NCI-H2107 treated with DMSO at 0.1 percent for 48 hours (cell line): ENCODE measurements around the gene ROR1.

ENCODE experiments used
- DNase-seq: peaks from one replicate; lab custom pipeline; 2025; ENCODE audit not compliant: unreplicated experiment; lab: John Stamatoyannopoulos, UW

The ROR1 gene

DNA sequence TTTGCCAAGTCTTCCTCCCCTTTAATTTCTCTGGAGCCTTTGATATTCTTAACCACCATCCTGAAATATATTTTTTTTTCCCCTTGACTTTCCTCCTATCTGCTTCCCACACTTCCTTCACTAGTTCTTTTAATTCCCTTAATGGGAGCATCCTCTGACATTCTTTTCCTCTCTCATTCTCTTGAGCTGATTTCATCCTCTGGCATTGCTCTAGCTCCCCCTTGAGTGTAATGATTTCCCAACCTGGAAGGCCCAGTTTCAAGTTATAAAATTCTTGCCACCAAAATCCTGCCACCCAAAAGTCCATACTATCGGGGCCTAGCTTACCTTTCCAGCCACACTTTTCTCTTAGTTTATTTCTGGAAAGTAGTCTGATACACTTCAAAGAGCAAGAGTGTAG, 390.2 kb downstream of the ROR1 start:
- peak; percentile 52 for DNase-seq

DNA sequence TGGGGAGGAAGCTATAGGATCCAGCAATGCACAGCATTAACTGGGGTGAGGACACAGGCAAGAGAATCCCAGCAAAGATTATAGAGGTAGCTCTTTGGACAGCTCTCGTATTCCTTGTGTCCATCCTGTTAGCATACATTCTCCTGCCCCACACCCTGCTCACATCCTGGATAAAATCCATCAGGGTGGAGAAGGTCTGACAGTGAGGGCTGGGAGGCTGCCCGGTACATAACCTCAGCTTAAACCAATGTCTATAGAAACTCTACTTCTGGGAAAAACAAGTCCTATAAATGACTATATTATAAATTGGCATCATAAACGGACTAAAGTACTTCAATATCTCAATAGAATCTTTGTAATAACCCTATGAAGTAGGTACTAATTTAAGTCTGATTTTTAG, 392.8 kb downstream of the ROR1 start:
- no peak for DNase-seq

DNA sequence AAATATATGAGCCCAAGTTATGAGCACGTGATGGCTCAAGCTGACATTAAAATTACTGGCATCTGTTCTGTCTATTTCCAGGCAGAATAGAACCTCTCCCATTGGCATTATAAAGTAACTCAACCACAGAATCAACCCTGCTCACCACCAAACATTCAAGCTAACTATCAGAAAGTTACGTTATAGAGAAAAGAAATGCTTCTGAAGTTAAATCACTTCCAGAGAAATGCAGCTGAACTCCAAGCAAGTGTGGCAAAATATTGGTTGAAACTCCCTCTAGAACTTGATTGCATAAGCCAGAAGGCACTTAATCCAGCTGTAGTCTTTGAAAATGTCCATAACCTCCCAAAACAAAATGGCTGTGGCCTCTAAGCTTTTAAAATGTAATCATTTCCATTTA, 393.4 kb downstream of the ROR1 start:
- no peak for DNase-seq

DNA sequence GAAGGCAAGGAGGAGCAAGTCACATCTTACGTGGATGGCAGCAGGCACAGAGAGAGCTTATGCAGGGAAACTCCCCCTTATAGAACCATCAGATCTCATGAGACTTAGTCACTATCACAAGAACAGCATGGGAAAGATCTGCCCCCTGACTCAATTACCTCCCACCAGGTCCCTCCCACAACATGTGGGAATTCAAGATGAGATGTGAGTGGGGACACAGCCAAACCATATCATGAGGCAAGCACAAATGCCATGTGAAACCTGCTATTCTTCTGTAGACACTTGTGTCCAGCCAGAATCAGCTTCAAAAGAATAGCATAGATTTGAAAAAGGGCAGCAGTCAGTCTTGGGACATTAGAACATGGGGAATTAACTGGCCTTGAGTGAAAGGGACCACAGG, 397.4 kb downstream of the ROR1 start:
- no peak for DNase-seq

DNA sequence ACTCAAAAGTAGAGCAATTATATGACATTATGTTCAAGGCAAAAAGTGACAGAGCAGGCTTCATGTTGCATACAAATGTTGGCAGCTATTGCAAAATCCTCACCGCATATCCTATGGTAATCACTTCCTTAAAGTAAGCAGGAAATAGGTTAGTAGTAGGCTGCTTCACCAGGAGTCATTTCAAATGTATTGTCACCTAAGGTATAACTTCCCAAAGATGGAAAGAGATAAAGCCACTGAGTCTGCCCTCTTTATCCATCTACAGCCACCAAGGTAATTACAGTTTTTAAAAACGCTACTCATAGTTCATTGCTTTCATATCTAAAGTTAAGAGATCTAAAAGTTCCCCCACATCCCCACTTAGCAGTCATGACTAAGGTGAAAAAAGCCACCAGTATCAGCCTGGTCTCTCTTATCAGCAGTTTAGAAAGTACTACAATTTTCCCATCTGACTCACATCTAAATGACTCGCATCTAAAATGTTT, 398.0 kb downstream of the ROR1 start:
- no peak for DNase-seq

DNA sequence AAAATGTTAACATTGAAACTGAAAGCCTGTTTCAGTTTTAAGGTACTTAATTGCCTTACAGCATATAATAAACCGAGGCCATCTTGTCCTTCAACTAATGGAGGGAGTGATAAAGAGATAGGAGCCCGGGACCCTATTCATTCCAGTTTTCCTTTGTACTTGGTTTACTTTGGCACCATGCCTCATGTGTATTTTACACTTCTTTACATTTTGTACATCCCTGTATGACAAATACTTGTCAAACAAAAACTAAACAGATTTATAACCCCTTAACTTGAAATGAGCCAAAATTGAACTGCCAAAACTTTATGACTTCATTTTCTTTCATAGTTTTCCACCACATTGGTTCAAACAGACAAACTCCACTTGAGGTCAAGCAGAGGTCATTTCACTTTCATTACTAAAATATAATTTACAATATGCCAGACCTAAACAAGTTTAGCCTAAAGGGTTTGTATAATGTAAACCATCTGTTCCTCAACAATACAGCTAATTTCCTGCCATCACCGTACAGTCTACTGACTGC, 398.7 kb downstream of the ROR1 start:
- DNase-seq = peak; percentile 56

DNA sequence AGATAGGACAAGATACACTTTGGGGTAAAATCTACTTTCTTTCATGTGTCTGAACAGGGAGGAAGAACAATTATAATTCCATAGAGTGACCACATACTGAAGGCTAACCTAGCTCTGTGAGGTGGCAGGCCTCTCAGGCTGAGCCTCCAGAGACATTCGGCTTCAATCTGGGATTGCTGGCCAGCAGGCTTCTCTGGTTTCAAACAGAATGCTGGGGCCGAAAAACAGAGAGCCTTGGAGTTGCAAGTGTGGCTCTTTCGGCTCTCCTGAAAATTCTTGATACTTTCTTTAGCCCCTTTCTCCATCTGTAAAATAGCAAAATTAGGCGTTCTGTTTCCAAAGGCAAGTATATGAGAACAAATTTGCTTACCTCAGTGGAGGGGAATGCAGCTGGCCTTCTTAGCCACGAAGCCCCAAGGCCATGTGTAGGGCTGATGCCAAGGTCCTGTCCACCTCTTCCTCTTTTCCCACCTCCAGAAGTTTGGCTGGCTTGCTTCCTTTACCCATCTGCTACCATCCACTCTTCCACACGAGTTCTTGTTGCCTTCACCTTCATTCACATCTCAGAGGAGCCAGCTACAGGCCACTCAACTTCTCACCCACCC, 399.6 kb downstream of the ROR1 start:
- no peak for DNase-seq

DNA sequence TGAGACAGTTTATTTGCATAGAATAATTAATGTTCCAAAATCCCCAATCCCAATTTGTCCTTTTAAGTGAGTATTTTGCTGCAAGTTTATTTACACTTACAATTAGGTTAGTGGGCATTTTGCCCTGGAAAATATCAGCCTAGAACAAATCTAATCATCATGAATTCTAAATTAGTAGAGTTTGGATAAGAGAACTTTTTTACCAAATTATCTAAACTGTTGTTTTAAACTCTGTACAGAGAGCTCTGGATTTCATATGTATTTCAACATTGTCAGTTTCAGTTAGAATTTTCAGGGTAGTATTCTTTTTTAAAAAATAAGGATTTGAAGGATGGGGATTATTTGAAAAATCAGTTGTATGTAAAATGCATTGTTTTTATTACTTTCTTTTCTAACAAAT, 401.8 kb downstream of the ROR1 start:
- DNase-seq = no peak

DNA sequence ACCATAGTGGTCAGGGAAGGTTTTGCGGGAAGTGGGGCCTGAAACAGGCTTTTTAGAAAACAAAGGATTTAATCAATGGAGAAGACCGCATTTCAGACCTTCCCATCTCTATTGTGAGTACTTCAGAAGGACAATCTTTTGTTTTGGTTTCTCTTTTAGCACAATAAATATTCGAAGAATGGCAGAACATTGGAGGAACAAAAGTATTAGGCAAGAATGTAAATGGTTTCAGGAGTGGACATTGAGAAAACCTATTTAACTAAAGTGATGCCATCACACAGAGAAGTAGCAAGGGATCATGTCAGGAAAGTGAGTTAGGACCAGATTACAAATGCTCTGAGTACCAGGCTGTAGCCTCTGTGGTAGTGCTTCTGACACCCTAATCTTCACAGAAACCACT, 402.8 kb downstream of the ROR1 start:
- no peak for DNase-seq

DNA sequence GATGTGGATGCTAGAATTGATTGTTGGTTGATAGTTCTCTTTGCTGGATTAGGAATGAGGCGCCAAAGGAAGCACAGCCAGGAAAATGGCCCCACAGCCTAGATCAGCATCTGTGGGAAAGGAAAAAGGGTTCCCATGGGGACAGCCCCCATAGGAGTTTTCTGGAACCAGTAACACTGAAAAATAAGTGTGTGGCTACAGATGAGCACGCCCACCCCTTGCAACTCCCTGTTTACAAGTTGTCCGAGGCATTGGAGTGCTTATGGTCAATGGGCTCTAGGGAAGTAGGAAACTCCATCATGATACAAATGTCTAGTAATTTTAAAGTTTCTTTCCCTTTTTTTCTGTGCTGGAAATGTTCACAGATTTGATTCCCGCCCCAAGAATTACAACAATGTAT, 405.8 kb downstream of the ROR1 start:
- DNase-seq = no peak

DNA sequence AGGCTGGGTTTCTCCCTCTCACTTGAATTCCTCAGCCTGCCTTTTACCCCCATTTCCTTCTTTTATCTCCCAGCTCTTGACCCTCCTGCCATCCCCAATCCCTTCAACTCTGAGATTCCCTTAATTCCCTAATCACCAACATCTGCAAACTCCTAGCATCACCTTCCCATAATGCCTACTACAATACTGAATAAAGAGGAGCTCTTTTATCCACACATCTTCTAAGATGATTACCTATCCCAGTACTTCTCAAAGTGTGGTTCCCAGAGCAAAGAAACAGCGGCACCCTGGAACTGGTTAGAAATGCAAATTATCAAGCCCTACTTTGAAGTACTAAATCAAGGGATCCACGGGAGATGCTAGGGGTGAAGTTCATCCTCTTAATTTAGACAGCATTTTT, 408.4 kb downstream of the ROR1 start:
- no peak for DNase-seq

DNA sequence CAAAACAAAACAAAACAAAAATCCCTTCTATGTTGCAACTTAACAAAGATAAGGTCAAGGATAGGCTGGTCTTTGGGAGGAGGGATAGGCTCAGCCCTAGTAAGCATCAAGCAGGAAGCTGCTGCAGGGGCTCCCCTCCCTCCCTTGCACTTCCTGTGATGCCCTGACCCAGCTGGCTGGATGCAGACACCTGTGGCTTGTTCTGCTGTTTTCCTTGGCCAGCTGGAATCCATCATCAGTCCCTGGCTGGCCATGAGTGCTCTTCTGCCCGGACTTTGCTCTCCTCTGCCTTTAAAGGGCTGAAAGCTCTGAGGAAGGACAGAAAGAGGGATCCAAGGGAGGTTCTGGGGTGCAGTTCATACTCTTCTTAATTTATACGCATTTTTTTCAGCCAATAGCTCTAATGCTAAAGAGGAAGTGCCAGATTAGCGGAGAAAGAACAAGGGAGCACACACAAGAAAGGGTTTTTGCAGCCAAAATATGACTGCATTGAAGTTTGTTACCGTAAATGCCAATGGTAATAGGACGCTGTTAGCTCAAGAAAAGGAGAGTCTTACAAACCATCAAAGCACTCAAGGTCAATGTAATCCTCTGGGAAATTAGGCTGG, 409.7 kb downstream of the ROR1 start:
- no peak for DNase-seq

DNA sequence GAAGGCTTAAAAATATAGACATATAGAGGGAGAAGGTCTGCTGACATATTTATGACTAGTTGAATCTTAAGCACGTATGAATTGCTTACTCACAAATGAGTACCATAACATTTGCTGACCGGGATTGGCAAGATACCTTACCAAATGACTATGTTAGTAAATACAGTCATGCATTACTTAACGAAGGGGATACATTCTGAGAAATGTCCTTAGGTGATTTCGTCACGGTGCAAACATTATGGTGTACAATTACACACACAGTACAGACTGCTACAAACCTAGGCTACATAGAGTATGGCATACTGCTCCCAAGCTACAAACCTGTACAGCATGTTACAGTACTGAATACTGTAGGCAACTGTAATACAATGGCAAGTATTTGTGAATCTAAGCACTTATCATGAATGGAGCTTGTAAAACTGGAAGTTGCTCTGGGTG, 410.2 kb downstream of the ROR1 start:
- DNase-seq = peak; percentile 79

DNA sequence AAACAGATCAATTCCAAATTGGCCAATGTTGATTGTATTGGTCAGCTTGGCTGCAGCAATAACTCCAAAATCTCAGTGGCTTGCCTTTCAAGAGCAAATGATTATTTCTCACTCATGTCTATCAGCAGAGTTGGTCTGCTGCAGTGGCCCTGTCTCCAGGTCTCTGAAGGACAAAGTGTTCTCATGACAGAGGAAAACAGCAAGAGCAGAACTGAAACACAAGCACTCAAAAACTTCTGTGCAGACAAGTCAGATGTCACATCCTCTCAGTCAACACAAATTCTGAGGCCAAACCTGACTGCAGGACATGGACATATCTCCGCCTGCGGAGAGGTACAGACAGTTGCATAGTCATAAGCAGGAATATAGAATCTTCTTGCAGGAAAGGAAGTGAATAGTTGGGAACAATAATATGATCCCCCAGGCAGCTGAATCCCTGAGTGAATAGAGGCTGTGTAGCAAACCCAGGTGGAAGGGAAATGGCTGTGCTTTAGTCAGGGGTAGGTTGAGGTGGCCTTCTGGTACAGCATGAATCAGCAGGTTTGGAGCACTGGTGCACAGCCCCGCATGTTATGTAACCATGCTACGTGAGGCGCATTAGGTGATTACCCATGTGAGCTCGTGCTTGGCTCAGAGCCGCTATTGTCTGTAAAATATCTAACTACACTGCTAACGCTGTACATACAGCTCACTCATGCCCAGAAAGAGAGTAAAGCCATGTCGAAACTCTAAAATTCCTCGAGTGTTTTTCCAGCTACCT, 412.5 kb downstream of the ROR1 start:
- no peak for DNase-seq

DNA sequence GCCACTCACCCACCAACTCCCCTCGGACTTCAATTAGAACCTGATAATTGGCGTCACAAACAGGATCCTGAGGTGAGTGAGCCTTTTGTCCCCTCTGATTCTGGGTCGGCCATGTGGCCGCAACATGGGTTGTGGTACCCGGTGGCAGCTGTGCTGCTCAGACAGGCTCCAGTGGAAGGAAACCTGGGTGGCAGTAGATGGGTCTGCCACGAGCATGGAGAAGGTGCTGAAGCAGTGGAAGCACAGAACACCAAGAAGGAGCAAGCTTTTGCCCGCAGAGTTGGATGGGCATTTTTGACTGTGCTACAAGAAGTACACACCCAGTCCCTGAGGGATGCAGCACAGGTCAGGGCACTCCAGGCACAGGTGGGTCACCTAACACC, 413.1 kb downstream of the ROR1 start:
- DNase-seq = no peak

DNA sequence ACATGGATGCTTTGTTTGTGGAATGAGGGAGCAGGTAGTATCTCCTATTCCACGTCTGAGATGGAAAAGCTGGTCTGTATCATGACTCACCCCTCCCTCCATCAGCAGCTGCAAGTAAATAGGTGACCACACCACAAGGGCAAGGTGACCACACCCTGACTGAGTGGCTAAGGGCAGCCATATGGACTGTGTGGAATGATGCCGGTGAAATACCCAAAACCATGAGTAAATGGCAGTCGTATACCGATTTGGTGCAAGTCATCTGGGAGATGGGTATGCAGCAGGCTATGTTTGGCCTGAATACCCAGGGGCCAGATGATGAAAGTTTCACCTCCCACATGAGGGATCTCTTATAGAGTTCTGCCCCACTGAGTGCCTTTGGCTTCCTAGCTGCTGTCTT, 413.8 kb downstream of the ROR1 start:
- no peak for DNase-seq

DNA sequence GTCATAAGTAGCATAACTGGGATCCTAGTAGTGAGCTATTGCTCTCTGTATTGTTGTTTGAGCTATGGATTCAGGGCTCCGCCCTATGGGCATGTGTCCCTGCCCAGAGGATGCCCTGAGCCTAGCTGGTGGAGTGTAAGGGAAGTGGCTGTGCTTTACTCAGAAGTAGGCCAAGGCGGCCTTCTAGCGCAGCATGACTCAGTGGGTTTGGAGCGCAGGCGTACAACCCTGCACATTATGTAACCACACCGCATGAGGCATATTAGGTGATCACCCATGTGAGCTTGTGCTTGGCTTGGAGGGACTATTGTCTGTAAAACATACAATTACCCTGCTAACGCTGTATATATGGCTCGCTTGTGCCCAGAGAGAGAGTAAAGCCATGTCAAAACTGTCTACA, 418.5 kb downstream of the ROR1 start:
- DNase-seq = no peak

DNA sequence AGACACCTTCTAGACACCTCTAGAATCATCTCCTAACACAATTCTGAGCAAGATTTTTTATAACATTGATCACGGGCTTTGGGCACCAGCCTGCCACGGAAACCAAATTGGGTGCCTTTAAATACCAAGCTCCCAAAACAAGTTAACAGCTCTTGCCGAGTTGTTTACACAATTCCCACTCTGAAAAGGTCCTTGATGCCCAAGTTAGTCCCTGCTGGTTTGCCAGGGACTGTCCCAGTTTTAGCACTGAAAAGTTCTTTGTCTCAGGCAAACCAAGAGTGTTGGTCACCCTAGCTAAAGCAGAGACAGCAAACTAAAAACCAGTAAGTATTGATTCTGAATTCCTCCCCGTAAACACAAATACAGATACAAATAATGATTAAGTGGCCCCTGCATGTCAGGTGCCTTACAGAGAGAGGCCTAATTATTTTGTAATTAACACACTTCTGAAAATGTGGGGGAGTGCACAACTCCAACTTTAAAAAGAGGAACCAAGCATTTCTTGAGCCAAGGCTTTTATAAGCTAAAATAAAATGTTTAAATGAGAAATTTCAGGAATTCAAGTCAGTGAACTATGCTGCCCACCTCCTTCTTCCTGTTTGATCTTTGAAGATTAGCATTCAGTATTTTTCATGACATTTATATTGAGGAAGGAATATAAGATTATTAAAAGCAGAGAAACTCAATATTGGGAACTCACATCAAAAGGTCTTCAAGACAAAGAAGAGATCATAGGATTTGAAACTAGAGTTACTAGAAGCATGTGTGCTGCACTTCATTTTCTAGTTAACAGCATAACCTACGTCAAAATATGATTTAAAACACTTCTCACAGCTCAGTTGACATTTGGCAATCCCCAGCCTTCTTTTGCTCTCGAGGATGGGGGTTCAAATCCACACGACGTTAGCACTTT, 420.6 kb downstream of the ROR1 start:
- no peak for DNase-seq

DNA sequence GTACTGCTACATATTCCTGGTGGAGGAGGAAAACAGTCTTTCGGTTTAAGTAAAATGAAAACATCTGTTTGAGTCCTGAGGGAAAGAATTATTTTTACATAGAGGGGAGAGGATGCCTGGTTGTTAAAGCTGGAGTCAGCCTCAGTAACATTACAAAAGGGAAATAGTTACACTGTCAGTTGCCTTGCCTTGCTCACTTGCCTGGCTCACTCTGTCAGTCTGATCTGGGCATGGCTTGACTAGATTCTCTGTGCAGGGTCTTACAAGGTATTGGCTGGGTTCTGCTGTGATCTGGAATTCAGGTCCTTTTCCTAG, 421.2 kb downstream of the ROR1 start:
- no peak for DNase-seq

DNA sequence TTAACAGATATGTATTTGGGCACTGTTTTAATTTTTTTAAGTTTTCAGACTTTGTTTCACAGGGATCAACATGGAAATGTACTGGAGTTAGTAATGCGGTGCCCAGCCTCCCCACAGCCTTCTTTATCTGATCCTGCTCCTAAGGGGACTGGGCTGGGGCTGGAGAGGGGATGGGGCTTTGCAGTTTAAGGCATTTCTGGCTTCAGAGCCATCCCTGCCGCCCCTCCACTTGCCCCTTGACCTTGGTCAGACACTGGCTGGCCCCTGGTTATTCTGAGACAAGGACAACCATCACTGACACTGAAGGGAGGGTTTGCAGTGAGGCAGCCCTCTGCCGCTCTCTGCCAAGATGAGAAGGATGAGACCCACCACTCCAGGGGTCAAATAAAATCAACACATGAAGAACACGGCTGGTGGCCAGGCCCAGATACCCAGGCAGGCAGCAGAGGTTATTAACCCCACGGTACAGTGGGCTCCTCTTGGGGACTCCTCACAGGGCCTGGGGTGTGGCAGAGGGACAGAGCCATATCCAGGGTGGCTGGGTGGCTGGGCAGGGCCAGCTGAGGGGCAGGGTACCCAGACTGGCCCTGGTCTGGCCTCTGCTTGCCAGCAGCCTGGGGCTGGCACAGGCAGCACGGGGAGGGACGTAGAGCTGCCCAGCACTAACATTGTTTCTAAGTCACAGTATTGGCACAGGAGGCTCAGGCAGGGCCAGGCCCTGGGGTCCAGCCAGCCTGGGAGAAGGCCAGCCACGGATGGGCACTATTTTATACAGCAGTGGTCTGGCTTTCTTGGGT, 422.5 kb downstream of the ROR1 start:
- no peak for DNase-seq

DNA sequence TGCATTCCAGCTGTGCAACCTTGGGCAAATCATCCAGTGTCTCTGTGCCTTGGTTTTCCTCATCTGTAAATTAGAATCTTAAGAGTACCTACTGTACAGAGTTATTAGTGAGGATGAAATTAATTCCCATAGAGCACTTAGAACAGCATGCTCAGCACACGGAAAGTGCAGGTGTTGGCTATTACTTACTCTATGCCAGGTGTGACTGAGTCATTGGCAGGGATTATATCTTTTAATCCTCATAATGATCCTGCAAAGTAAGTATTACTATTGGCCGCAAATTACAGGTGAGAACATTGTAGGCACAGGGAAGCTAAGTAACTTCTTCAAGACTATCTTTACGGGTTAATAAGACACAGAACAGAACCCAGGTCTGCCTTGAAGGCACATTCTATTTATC, 423.3 kb downstream of the ROR1 start:
- DNase-seq = no peak
